C4-2B (cell line): Measurements from ENCODE around the gene SCAANT1.

ENCODE experiments used
- H3K27ac ChIP-seq: fragments of 450-650 bp; 2 replicates; pipeline ENCODE4 v1.5.1; 2017
- ZFX ChIP-seq: fragments of 450-650 bp; IDR thresholded peaks from 2 replicates; pipeline ENCODE4 v1.6.1; 2017
- TF ChIP-seq, protein P1 (sequence below): fragments of 450-650 bp; conservative IDR thresholded peaks from 2 replicates; pipeline ENCODE4 v1.5.1; 2017; ENCODE audit warnings: mild to moderate bottlenecking

The SCAANT1 gene

DNA sequence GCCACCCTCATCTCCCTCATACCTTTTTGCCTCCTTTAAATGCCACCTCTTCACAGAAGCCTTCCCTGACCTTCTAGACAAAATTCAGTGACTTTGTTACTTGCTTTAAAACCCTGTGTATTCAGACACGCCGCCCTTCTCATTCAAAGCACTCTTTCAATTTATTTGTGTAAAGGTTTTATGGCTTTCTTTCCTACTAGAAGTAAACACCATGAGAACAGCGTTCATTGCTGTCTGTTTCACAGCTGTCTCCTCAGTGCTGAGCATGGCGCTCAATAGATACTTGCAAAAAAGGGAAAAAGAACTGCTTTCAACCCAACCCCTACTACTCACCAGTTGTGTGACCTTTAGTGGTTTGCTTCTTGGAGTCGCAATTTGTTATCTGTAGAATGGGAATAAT is 31.5 kb downstream of the SCAANT1 start:
- no peak overlapping the region for H3K27ac ChIP-seq
- no peak for TF ChIP-seq ZFX
- TF ChIP-seq, protein P1, sequence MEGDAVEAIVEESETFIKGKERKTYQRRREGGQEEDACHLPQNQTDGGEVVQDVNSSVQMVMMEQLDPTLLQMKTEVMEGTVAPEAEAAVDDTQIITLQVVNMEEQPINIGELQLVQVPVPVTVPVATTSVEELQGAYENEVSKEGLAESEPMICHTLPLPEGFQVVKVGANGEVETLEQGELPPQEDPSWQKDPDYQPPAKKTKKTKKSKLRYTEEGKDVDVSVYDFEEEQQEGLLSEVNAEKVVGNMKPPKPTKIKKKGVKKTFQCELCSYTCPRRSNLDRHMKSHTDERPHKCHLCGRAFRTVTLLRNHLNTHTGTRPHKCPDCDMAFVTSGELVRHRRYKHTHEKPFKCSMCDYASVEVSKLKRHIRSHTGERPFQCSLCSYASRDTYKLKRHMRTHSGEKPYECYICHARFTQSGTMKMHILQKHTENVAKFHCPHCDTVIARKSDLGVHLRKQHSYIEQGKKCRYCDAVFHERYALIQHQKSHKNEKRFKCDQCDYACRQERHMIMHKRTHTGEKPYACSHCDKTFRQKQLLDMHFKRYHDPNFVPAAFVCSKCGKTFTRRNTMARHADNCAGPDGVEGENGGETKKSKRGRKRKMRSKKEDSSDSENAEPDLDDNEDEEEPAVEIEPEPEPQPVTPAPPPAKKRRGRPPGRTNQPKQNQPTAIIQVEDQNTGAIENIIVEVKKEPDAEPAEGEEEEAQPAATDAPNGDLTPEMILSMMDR = no peak

DNA sequence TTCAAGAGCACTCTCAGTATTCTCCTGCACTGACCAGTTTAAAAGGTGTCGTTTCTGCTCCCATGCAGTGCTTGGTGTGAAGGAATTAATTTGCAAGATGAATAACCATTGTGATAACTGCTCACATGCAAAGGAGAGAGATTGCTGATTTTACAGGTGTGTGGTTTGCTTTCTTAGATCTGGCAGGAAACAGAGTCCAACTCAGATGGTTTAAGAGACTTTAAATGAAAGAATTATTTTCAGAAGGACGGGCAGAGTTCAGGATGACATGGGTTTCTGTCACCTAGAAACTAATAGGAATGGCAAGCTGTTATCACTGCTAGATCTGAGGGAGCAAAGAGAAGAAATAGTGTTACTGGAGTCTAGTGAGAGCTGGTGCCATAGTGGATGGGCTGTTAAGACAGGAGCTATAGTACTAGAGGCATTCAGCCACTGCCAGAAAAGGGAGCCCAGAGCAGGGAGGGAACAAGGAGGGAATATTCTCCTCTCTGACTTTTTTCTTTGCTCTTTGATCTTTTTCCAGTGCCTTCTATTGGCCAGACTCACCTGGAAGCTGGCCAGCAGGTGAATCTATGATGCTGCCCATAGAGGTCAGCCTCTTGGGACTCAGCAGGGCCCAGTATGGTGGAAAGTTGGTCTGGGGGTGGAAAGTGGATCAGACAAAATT is 33.7 kb downstream of the SCAANT1 start:
- H3K27ac ChIP-seq = no peak overlapping the region
- no peak for TF ChIP-seq ZFX
- TF ChIP-seq, protein P1 = no peak

DNA sequence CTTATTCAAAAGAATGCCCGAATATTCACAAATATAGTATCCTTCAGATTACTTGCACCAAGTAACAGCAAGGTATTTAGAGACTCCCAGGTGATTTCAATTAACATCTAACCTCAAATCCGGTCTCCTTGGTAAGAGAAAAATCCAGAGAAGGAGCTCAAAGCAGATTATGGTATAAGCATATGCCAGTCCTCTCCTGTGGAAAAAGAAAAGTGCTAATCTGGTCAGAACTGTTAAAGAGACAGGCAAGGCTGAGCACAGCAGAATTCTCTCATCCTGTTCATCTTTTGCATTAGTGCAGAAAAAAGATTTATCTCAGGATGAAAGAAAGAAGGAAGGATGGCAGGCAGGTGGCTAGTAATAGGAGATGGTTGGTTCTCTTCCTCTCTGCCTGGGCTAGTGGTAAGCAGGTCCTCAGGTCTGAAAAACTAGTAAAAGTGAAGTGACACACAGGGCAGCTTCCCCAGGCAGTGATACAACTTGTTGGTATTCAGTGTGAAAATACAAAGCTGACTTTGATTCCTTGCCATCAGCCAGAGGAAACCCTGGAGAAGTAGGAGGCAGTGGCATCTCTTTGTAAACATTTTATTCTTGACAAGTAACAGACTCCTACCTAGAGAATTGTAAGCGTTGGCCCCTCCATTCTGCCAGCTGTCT is 34.3 kb downstream of the SCAANT1 start:
- no peak for TF ChIP-seq ZFX
- TF ChIP-seq, protein P1 = no peak
- no peak overlapping the region for H3K27ac ChIP-seq

DNA sequence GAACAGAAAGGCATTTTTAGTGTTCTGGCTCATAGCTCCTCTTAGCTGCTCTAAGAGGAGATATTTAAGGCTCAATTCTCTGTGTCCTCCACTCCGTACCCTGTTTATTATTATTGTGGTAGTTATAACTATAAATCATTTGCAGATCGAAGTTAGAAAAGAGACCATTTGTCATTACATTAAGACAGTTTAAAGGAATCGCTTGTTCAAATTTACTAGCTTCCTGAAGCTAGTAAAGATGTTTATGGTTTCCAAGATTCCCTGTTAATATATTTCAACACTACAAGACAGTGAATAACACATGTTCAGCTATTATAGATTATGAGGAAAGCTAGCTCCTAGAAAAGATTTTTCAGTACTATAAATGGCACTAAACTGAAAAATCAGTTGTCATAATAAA is 35.9 kb downstream of the SCAANT1 start:
- H3K27ac ChIP-seq = no peak overlapping the region
- TF ChIP-seq ZFX = no peak
- TF ChIP-seq, protein P1 = no peak

DNA sequence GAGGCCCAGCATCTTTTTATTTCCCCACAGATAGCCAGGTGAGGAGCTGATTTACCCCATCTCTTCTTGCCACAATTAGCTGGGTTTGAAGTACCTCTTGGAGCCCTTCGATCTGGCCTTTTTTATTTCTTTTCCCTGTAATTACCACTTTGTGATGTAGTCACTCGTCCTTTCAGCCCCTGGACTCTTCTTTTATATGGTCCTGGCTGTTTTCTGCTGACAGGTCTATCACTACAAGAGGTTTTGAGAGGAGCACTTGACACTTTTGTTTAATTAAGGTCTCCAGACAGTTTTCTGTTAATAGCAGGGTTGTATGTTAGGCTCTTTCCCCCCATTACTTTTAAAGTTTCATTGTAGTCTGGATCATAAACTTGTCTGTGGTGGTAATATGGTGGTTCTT is 36.7 kb downstream of the SCAANT1 start:
- TF ChIP-seq, protein P1 = no peak
- no peak for TF ChIP-seq ZFX
- no peak overlapping the region for H3K27ac ChIP-seq

DNA sequence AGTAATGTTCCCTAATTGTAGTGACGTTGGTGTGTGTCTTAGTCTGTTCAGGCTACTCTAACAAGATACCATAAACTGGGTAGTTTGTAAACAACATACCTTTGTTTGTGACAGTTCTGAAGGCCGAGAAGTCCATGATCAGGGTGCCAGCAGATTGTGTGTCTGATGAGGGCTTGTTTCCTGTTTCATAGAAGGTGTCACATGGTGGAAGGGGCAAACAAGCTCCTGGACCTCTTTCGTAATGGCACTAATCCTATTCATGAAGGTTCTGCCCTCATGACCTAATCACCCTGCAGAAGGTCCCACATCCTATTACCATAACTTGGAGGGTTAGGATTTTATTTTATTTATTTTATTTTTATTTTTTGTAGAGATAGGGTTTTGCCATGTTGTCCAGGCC is 37.4 kb downstream of the SCAANT1 start:
- no peak overlapping the region for H3K27ac ChIP-seq
- TF ChIP-seq, protein P1 = no peak
- TF ChIP-seq ZFX = no peak

DNA sequence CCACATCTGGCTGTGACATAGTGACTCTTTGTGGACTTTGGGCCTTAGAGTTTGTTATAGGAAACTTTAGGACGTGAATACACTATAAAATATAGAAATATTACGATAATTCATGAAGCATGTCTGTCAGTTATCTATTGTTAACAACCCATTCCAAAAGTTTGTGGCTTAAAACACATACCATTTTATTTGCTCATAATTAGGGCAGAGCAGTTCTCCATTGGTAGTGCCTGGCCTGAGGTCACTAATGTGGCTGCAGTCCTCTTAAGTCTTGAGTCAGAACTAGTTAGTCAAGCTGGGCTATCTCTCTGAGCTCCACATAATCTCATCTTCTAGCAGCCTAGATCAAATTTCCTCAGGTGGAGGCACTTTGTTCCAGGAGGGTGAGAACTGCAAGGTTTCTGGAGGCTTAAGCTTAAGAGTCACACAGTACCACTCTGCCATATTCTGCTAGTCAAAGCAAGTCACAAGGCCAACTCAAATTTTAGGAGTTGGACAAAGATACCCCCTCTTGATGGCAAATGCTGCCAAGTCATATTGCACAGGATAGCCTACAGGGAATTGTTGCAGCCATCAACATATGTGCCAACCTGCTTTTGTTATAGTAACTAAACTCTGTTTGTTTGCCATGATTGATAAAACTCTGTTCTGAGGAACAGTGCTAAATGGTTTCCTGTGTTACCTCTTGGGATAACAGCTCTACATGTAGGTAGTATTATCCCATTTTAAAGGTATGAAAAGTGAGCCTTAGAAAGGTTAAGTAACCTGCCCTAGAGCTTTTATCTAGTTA is 39.9 kb downstream of the SCAANT1 start:
- TF ChIP-seq, protein P1 = no peak
- TF ChIP-seq ZFX = no peak
- H3K27ac ChIP-seq = no peak overlapping the region
